T-helper 17 cell (primary cell): ENCODE results near the gene GALNT2. TPM values are rescaled to one million over a fixed set of nuclear protein-coding genes. Genes with fewer than 3 reads are reported as not detected.

ENCODE experiments used
- ATAC-seq: fragments of 150-1000 bp; cut with Tn5 transposase; 2 replicates; pipeline ENCODE4 v1.10.0; 2021; ENCODE audit warnings: mild to moderate bottlenecking, moderate library complexity
- DNase-seq, 3 donors: peaks; one replicate each; pipeline versions ENCODE4 v3.0.0 to v3.0.0-alpha.2; 2020 to 2021
- H3K9me3 ChIP-seq: one replicate; pipeline ENCODE4 v1.7.0; 2013; ENCODE audit warnings: low read length, mild to moderate bottlenecking; ENCODE audit not compliant: control insufficient read depth, poor library complexity, severe bottlenecking
- H3K27ac Mint-ChIP-seq: one replicate; pipeline ENCODE4 v1.8.0; 2022; ENCODE audit warnings: mild to moderate bottlenecking, moderate library complexity, mixed read lengths
- H3K27me3 Mint-ChIP-seq: one replicate; pipeline ENCODE4 v1.8.0; 2022; ENCODE audit warnings: mixed read lengths
- H3K36me3 Mint-ChIP-seq: one replicate; pipeline ENCODE4 v1.8.0; 2022; ENCODE audit warnings: low read depth, mixed read lengths
- H3K4me1 Mint-ChIP-seq: one replicate; pipeline ENCODE4 v1.8.0; 2022; ENCODE audit warnings: mild to moderate bottlenecking, mixed read lengths
- H3K4me3 Mint-ChIP-seq: one replicate; pipeline ENCODE4 v1.8.0; 2022; ENCODE audit warnings: mild to moderate bottlenecking, moderate library complexity, mixed read lengths
- total RNA-seq, 4 donors: library from RNA in 2 of 4; stranded (reverse) in 2 of 4; gene quantifications; one replicate each; pipeline ENCODE4 v1.2.3 and lab custom pipeline; 2022 to 2026

The GALNT2 gene
- total RNA-seq, 2 donors from 2014 or later = 16.6 to 19.8 TPM

- H3K27ac Mint-ChIP-seq = no peak overlapping the region
- peaks cover 12% of the 10 kb centered on the region for H3K4me1 Mint-ChIP-seq
- DNase-seq = no peak
- no peaks in the 10 kb centered on the region for H3K9me3 ChIP-seq
- H3K27me3 Mint-ChIP-seq = no peaks in the 10 kb centered on the region
- H3K4me3 Mint-ChIP-seq = no peak overlapping the region
- ATAC-seq = no peak
- no peaks in the 10 kb centered on the region for H3K36me3 Mint-ChIP-seq
These were observed 210.4 kb downstream of the GALNT2 start for GRCh38 chr1:230277201-230278025.

GRCh38 chr1:230278376-230278775 is 211.3 kb downstream of the GALNT2 start:
- Mint-ChIP-seq H3K4me1 (peaks cover 6% of the 10 kb centered on the region), H3K27me3 (no peaks in the 10 kb centered on the region), H3K36me3 (no peaks in the 10 kb centered on the region), H3K27ac (peak overlapping the region; percentile 21), H3K4me3 (no peak overlapping the region)
- DNase-seq (no peak), ATAC-seq (no peak)
- H3K9me3 ChIP-seq = no peaks in the 10 kb centered on the region

GRCh38 chr1:230278871-230279582 is 212.0 kb downstream of the GALNT2 start:
- peaks cover 6% of the 10 kb centered on the region for H3K4me1 Mint-ChIP-seq
- DNase-seq = no peak
- H3K36me3 Mint-ChIP-seq = no peaks in the 10 kb centered on the region
- peak overlapping the region; percentile 21 for H3K27ac Mint-ChIP-seq
- H3K27me3 Mint-ChIP-seq = no peaks in the 10 kb centered on the region
- no peaks in the 10 kb centered on the region for H3K9me3 ChIP-seq
- peak overlapping the region; percentile 33 for H3K4me3 Mint-ChIP-seq
- ATAC-seq = no peak

- ATAC-seq = no peak
- Mint-ChIP-seq H3K27me3 (no peaks in the 10 kb centered on the region), H3K4me3 (no peak overlapping the region), H3K36me3 (no peaks in the 10 kb centered on the region), H3K4me1 (peaks cover 6% of the 10 kb centered on the region), H3K27ac (no peak overlapping the region)
- H3K9me3 ChIP-seq = no peaks in the 10 kb centered on the region
- no peak for DNase-seq
These were observed 212.5 kb downstream of the GALNT2 start for GRCh38 chr1:230279583-230279945.

- ATAC-seq = no peak
- Mint-ChIP-seq H3K36me3 (no peaks in the 10 kb centered on the region), H3K27ac (no peak overlapping the region)
These were observed 213.2 kb downstream of the GALNT2 start for GRCh38 chr1:230280054-230280795.

GRCh38 chr1:230280906-230281413 is 213.9 kb downstream of the GALNT2 start:
- ATAC-seq (no peak), DNase-seq (no peak)
- H3K9me3 ChIP-seq = no peaks in the 10 kb centered on the region
- Mint-ChIP-seq H3K27ac (peak overlapping the region; percentile 53), H3K36me3 (no peaks in the 10 kb centered on the region), H3K4me3 (no peak overlapping the region), H3K4me1 (peaks cover 6% of the 10 kb centered on the region), H3K27me3 (no peaks in the 10 kb centered on the region)

More at GRCh38 chr1:230280054-230280795, 213.2 kb downstream of the GALNT2 start:
- Mint-ChIP-seq H3K27me3 (no peaks in the 10 kb centered on the region), H3K4me1 (peaks cover 6% of the 10 kb centered on the region), H3K4me3 (no peak overlapping the region)
- no peak for DNase-seq
- no peaks in the 10 kb centered on the region for H3K9me3 ChIP-seq

GRCh38 chr1:230281556-230281955 is 214.5 kb downstream of the GALNT2 start:
- Mint-ChIP-seq H3K4me1 (peaks cover 6% of the 10 kb centered on the region), H3K27ac (peak overlapping the region; percentile 53), H3K27me3 (no peaks in the 10 kb centered on the region), H3K36me3 (no peaks in the 10 kb centered on the region), H3K4me3 (peak overlapping the region; percentile 25)
- DNase-seq = no peak
- H3K9me3 ChIP-seq = no peaks in the 10 kb centered on the region
- no peak for ATAC-seq

GRCh38 chr1:230282157-230282556 is 215.1 kb downstream of the GALNT2 start:
- H3K27me3 Mint-ChIP-seq = no peaks in the 10 kb centered on the region
- no peaks in the 10 kb centered on the region for H3K9me3 ChIP-seq
- no peaks in the 10 kb centered on the region for H3K36me3 Mint-ChIP-seq
- H3K4me3 Mint-ChIP-seq = no peak overlapping the region
- no peak for ATAC-seq
- DNase-seq = no peak
- peak overlapping the region; percentile 53 for H3K27ac Mint-ChIP-seq
- H3K4me1 Mint-ChIP-seq = peaks cover 6% of the 10 kb centered on the region

- H3K9me3 ChIP-seq = no peaks in the 10 kb centered on the region
- DNase-seq (no peak), ATAC-seq (no peak)
- Mint-ChIP-seq H3K36me3 (no peaks in the 10 kb centered on the region), H3K27me3 (no peaks in the 10 kb centered on the region), H3K4me1 (peaks cover 5% of the 10 kb centered on the region), H3K4me3 (no peak overlapping the region), H3K27ac (no peak overlapping the region)
These were observed 216.6 kb downstream of the GALNT2 start for GRCh38 chr1:230283678-230284077.

GRCh38 chr1:230284891-230285290 is 217.9 kb downstream of the GALNT2 start:
- no peaks in the 10 kb centered on the region for H3K27me3 Mint-ChIP-seq
- ATAC-seq (no peak), DNase-seq (no peak)
- H3K27ac Mint-ChIP-seq = no peak overlapping the region
- peaks cover 7% of the 10 kb centered on the region for H3K4me1 Mint-ChIP-seq
- no peaks in the 10 kb centered on the region for H3K36me3 Mint-ChIP-seq
- no peaks in the 10 kb centered on the region for H3K9me3 ChIP-seq
- H3K4me3 Mint-ChIP-seq = no peak overlapping the region

- no peaks in the 10 kb centered on the region for H3K9me3 ChIP-seq
- Mint-ChIP-seq H3K4me3 (no peak overlapping the region), H3K27me3 (no peaks in the 10 kb centered on the region), H3K4me1 (peaks cover 7% of the 10 kb centered on the region), H3K36me3 (no peaks in the 10 kb centered on the region), H3K27ac (no peak overlapping the region)
- no peak for DNase-seq
- no peak for ATAC-seq
These were observed 218.3 kb downstream of the GALNT2 start for GRCh38 chr1:230285351-230285750.

GRCh38 chr1:230286166-230286889 is 219.3 kb downstream of the GALNT2 start:
- no peak overlapping the region for H3K4me3 Mint-ChIP-seq
- H3K4me1 Mint-ChIP-seq = peaks cover 4% of the 10 kb centered on the region
- peaks cover 6% of the 10 kb centered on the region for H3K27me3 Mint-ChIP-seq
- H3K9me3 ChIP-seq = no peaks in the 10 kb centered on the region
- DNase-seq (no peak), ATAC-seq (no peak)
- no peak overlapping the region for H3K27ac Mint-ChIP-seq
- H3K36me3 Mint-ChIP-seq = no peaks in the 10 kb centered on the region
